SK-N-SH treated with all-trans-retinoic acid at 6 μM for 48 hours (cell line): ENCODE measurements around the gene LRMDA.

ENCODE experiments used
- ARNTL ChIP-seq: fragments of 450-650 bp; formaldehyde crosslinking; IDR thresholded peaks from 2 replicates; pipeline ENCODE4 v1.5.0; 2020; ENCODE audit warnings: low read depth, mild to moderate bottlenecking, moderate library complexity, borderline replicate concordance
- GLIS3 ChIP-seq: fragments of 250-450 bp; sonication (Bioruptor Pico); IDR thresholded peaks from 2 replicates; pipeline ENCODE4 v1.5.0; 2020; ENCODE audit warnings: mild to moderate bottlenecking, moderate library complexity
- ISL1 ChIP-seq: fragments of 250-450 bp; sonication (Bioruptor Pico); IDR thresholded peaks from 2 replicates; pipeline ENCODE4 v2.1.2; 2022; ENCODE audit warnings: mild to moderate bottlenecking, moderate library complexity
- OSR1 ChIP-seq: fragments of 250-450 bp; sonication (Bioruptor Pico); IDR thresholded peaks from 2 replicates; pipeline ENCODE4 v1.8.0; 2022; ENCODE audit warnings: moderate library complexity, mild to moderate bottlenecking, inconsistent platforms
- PATZ1 ChIP-seq: fragments of 250-450 bp; sonication (Bioruptor Pico); IDR thresholded peaks from 2 replicates; pipeline ENCODE4 v1.8.0; 2020; ENCODE audit warnings: mild to moderate bottlenecking, moderate library complexity, borderline replicate concordance
- POU6F1 ChIP-seq: fragments of 250-450 bp; sonication (Bioruptor Pico); IDR thresholded peaks from 2 replicates; pipeline ENCODE4 v1.8.0; 2021; ENCODE audit warnings: low read depth, mild to moderate bottlenecking, moderate library complexity, borderline replicate concordance
- SNAI2 ChIP-seq: fragments of 250-450 bp; sonication (Bioruptor Pico); IDR thresholded peaks from 2 replicates; pipeline ENCODE4 v1.5.0; 2020; ENCODE audit warnings: mild to moderate bottlenecking, moderate library complexity
- TCF4 ChIP-seq: fragments of 250-450 bp; sonication (Bioruptor Pico); IDR thresholded peaks from 2 replicates; pipeline ENCODE4 v1.8.0; 2021; ENCODE audit warnings: mild to moderate bottlenecking, moderate library complexity, borderline replicate concordance
- TOX ChIP-seq: fragments of 250-450 bp; sonication (Bioruptor Pico); IDR thresholded peaks from 2 replicates; pipeline ENCODE4 v1.8.0; 2021; ENCODE audit warnings: mild to moderate bottlenecking, moderate library complexity, borderline replicate concordance
- ZFP3 ChIP-seq: fragments of 250-450 bp; sonication (Bioruptor Pico); IDR thresholded peaks from 2 replicates; pipeline ENCODE4 v1.5.0; 2020; ENCODE audit warnings: mild to moderate bottlenecking, moderate library complexity
- ZFP30 ChIP-seq: fragments of 450-650 bp; formaldehyde crosslinking; IDR thresholded peaks from 2 replicates; pipeline ENCODE4 v1.5.0; 2022; ENCODE audit warnings: mild to moderate bottlenecking, moderate library complexity
- ZNF8 ChIP-seq: fragments of 450-650 bp; formaldehyde crosslinking; IDR thresholded peaks from 2 replicates; pipeline ENCODE4 v1.5.0; 2020; ENCODE audit warnings: mild to moderate bottlenecking, moderate library complexity
- TF ChIP-seq, protein P1 (sequence below): fragments of 250-450 bp; sonication (Bioruptor Pico); IDR thresholded peaks from 2 replicates; pipeline ENCODE4 v1.5.0; 2020; ENCODE audit warnings: mild to moderate bottlenecking, moderate library complexity

DNA sequence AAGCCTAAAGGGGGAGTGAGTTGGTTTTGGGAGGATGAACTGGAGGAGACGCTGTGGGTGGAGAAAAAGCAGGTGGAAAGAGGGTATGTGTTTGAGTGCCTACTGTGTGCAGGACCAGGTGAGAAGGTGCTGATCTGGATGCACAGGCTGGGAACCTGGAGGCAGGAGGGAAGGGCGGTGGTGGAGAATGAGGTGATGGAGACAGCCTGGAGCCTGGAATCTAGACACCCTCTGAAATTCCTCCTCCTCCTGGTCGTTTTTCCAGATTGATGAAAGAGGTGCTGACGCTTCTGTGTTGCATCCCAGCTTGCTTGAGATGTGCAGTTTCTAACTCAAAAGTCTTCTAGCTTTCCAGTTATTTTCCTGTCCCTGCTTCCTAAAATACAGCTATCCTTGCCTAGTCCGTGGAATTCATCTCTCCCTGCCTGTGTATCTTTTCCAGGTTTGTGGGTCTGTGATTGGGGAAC lies 67.5 kb downstream of the LRMDA start:
- TF ChIP-seq TOX (CRISPR knock-in tag) (no peak), ISL1 (no peak), ZFP30 (CRISPR knock-in tag) (no peak), PATZ1 (no peak), ARNTL (CRISPR knock-in tag) (no peak), TCF4 (CRISPR knock-in tag) (no peak), SNAI2 (CRISPR knock-in tag) (no peak), ZNF8 (CRISPR knock-in tag) (no peak), OSR1 (CRISPR knock-in tag) (no peak), ZFP3 (CRISPR knock-in tag) (no peak), GLIS3 (CRISPR knock-in tag) (no peak), POU6F1 (CRISPR knock-in tag) (no peak)
- TF ChIP-seq, protein P1, sequence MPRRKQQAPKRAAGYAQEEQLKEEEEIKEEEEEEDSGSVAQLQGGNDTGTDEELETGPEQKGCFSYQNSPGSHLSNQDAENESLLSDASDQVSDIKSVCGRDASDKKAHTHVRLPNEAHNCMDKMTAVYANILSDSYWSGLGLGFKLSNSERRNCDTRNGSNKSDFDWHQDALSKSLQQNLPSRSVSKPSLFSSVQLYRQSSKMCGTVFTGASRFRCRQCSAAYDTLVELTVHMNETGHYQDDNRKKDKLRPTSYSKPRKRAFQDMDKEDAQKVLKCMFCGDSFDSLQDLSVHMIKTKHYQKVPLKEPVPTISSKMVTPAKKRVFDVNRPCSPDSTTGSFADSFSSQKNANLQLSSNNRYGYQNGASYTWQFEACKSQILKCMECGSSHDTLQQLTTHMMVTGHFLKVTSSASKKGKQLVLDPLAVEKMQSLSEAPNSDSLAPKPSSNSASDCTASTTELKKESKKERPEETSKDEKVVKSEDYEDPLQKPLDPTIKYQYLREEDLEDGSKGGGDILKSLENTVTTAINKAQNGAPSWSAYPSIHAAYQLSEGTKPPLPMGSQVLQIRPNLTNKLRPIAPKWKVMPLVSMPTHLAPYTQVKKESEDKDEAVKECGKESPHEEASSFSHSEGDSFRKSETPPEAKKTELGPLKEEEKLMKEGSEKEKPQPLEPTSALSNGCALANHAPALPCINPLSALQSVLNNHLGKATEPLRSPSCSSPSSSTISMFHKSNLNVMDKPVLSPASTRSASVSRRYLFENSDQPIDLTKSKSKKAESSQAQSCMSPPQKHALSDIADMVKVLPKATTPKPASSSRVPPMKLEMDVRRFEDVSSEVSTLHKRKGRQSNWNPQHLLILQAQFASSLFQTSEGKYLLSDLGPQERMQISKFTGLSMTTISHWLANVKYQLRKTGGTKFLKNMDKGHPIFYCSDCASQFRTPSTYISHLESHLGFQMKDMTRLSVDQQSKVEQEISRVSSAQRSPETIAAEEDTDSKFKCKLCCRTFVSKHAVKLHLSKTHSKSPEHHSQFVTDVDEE = no peak
